Heart left ventricle (tissue), 13 donors: ENCODE results near the gene CSNK1E.

Source experiments
- POLR2A ChIP-seq, 2 donors: fragments of 450-650 bp; IDR thresholded peaks; one replicate each; pipeline ENCODE4 v1.6.1; 2017; ENCODE audit warnings: antibody characterized with exemption in 2 of 2, mild to moderate bottlenecking in 2 of 2, moderate library complexity in 2 of 2
- TF ChIP-seq, protein P1 (sequence below), 12 donors: fragments of 200-600 bp; sonication (generic) in 4 of 12; IDR thresholded peaks; one replicate each; pipeline versions ENCODE4 v1.5.0 to v1.8.0; 2018 to 2022; ENCODE audit warnings: antibody characterized with exemption in 12 of 12, mild to moderate bottlenecking in 5 of 12
- donor health status: ischemic (EF 13 %, LVEDD 7.1; RV severe dilation, severe dysfunction).
- donor health status: DM: no; HTN: yes; CAD: no.
- donor health status: DM: no; HTN: no; CAD: no.
- donor health status: ischemic (EF 25% LVEDD 6.9; RV normal size, moderate dysfunction).
- donor health status: ischemic (EF 25% LVEDD 5.7; RV mildly dilated, moderate dysfunction).
- donor health status: ischemic (EF 35%, LVEDD 5.7; RV mildly dilated, moderate dysfunction).
- donor health status: nonischemic (EF 11% LVEDD 7.7; RV severe dilation, severe dysfunction).
- donor health status: DM: yes; HTN: yes; CAD: no.
- donor health status: PGD.
- donor health status: ischemic (EF 29% LVEDD 5.4; RV normal size, mild dysfunction).
- donor health status: nonischemic (EF 23%, LVEDD 6.1; RV moderate dilation, normal function).

DNA sequence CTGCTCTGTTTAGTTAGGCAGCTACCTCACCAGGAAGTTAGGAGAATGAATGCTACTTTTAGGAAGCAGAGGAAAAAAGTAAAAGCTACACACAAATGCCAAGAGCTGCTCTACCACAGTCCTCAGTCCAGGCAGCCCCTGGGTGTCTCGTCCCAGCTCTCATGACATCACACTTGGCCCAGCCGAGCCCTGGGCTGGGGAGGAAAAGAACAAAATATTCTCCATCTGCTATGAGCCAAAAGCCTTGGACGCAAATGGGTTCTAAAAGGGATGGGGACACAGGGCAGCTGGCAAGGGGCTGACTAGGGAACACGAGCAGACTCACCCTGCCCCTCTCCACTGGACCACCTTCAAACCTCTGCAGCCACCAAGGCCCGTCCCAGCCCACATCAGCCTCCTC lies 70.5 kb downstream of the CSNK1E start:
- TF ChIP-seq, protein P1, sequence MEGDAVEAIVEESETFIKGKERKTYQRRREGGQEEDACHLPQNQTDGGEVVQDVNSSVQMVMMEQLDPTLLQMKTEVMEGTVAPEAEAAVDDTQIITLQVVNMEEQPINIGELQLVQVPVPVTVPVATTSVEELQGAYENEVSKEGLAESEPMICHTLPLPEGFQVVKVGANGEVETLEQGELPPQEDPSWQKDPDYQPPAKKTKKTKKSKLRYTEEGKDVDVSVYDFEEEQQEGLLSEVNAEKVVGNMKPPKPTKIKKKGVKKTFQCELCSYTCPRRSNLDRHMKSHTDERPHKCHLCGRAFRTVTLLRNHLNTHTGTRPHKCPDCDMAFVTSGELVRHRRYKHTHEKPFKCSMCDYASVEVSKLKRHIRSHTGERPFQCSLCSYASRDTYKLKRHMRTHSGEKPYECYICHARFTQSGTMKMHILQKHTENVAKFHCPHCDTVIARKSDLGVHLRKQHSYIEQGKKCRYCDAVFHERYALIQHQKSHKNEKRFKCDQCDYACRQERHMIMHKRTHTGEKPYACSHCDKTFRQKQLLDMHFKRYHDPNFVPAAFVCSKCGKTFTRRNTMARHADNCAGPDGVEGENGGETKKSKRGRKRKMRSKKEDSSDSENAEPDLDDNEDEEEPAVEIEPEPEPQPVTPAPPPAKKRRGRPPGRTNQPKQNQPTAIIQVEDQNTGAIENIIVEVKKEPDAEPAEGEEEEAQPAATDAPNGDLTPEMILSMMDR (IDR thresholded peaks at IDR 0.05), result no peak
- no peak for TF ChIP-seq POLR2A (IDR thresholded peaks at IDR 0.05)
